Activated CD8-positive, alpha-beta T cell treated with anti-CD3 and anti-CD28 coated beads for 36 hours (primary cell): ENCODE data around the gene CLSTN2. TPM values are rescaled to one million over a fixed set of nuclear protein-coding genes. Genes with fewer than 3 reads are reported as not detected.

Experiments used
- ATAC-seq: fragments of 200-7000 bp; cut with Tn5 transposase; one replicate; pipeline ENCODE4 v1.10.0; 2021; ENCODE audit warnings: mild to moderate bottlenecking, moderate library complexity
- CTCF ChIA-PET: fragments of 350-600 bp; sonication (Branson Sonifier 250); formaldehyde crosslinking; loops from one replicate; lab custom pipeline; 2021; ENCODE audit warnings: antibody characterized with exemption; lab: Charles Lee
- POLR2A ChIA-PET: fragments of 350-600 bp; sonication (Branson Sonifier 250); formaldehyde crosslinking; loops from one replicate; lab custom pipeline; 2021; ENCODE audit warnings: antibody characterized with exemption; lab: Charles Lee
- DNase-seq: peaks from one replicate; pipeline ENCODE4 v3.0.0-alpha.2; 2020
- H3K27ac Mint-ChIP-seq: one replicate; pipeline ENCODE4 v1.8.0; 2021; ENCODE audit warnings: mild to moderate bottlenecking, mixed read lengths
- H3K27me3 Mint-ChIP-seq: one replicate; pipeline ENCODE4 v1.8.0; 2021; ENCODE audit warnings: mixed read lengths
- H3K36me3 Mint-ChIP-seq: one replicate; pipeline ENCODE4 v1.8.0; 2021; ENCODE audit warnings: low read depth, mixed read lengths
- H3K4me1 Mint-ChIP-seq: one replicate; pipeline ENCODE4 v1.8.0; 2021; ENCODE audit warnings: low read depth, mixed read lengths
- H3K4me3 Mint-ChIP-seq: one replicate; pipeline ENCODE4 v1.8.0; 2021; ENCODE audit warnings: mild to moderate bottlenecking, moderate library complexity, mixed read lengths
- H3K9me3 Mint-ChIP-seq: one replicate; pipeline ENCODE4 v1.8.0; 2021; ENCODE audit warnings: mixed read lengths
- CTCF ChIP-seq: fragments of 200-600 bp; IDR thresholded peaks from one replicate; pipeline ENCODE4 v1.8.0; 2022; ENCODE audit warnings: antibody characterized with exemption, mild to moderate bottlenecking
- intact Hi-C: fragments of 100-400 bp; cut with micrococcal nuclease; formaldehyde crosslinking; loops from one replicate; pipeline ENCODE4 v1.10.0; 2022
- total RNA-seq, 2 experiments: library from RNA; stranded (reverse); gene quantifications; one replicate each; pipeline ENCODE4 v1.2.3, GENCODE V29; 2021

The CLSTN2 gene
- total RNA-seq, 2 experiments from 2014 or later, result not detected

GRCh38 chr3:140143367-140144069 lies 208.5 kb downstream of the CLSTN2 start:
- no peak overlapping the region for H3K4me3 Mint-ChIP-seq
- DNase-seq, result no peak
- H3K4me1 Mint-ChIP-seq, result no peaks in the 10 kb centered on the region
- no peaks in the 10 kb centered on the region for H3K36me3 Mint-ChIP-seq
- ATAC-seq, result no peak
- no peak for TF ChIP-seq CTCF
- no peaks in the 10 kb centered on the region for H3K9me3 Mint-ChIP-seq
- no peak overlapping the region for H3K27ac Mint-ChIP-seq
- no peaks in the 10 kb centered on the region for H3K27me3 Mint-ChIP-seq
- intact Hi-C loops, result no loop called here
- CTCF ChIA-PET, result no interaction called here
- POLR2A ChIA-PET, result interaction anchor here (0.6 kb wide), 1 partner anchor 277 kb away, joined by 3 read pairs; no protein-coding TSS in a partner anchor

GRCh38 chr3:140145528-140145927 lies 210.5 kb downstream of the CLSTN2 start:
- H3K4me1 Mint-ChIP-seq, result no peaks in the 10 kb centered on the region
- no peak for TF ChIP-seq CTCF
- ATAC-seq, result no peak
- H3K9me3 Mint-ChIP-seq, result no peaks in the 10 kb centered on the region
- no peak overlapping the region for H3K27ac Mint-ChIP-seq
- H3K36me3 Mint-ChIP-seq, result no peaks in the 10 kb centered on the region
- no peaks in the 10 kb centered on the region for H3K27me3 Mint-ChIP-seq
- no peak overlapping the region for H3K4me3 Mint-ChIP-seq
- no peak for DNase-seq
- ChIA-PET CTCF (no interaction called here), POLR2A (no interaction called here)
- intact Hi-C loops, result no loop called here

GRCh38 chr3:140146668-140147067 lies 211.7 kb downstream of the CLSTN2 start:
- Mint-ChIP-seq H3K4me3 (no peak overlapping the region), H3K9me3 (no peaks in the 10 kb centered on the region), H3K4me1 (no peaks in the 10 kb centered on the region), H3K27ac (no peak overlapping the region), H3K36me3 (no peaks in the 10 kb centered on the region), H3K27me3 (no peaks in the 10 kb centered on the region)
- TF ChIP-seq CTCF, result no peak
- no peak for ATAC-seq
- DNase-seq, result no peak
- POLR2A ChIA-PET, result no interaction called here
- CTCF ChIA-PET, result no interaction called here
- intact Hi-C loops, result no loop called here

GRCh38 chr3:140147965-140148490 lies 213.0 kb downstream of the CLSTN2 start:
- no peaks in the 10 kb centered on the region for H3K27me3 Mint-ChIP-seq
- no peaks in the 10 kb centered on the region for H3K9me3 Mint-ChIP-seq
- ChIA-PET POLR2A (no interaction called here), CTCF (no interaction called here)
- ATAC-seq (no peak), DNase-seq (no peak)
- H3K27ac Mint-ChIP-seq, result no peak overlapping the region
- no peaks in the 10 kb centered on the region for H3K4me1 Mint-ChIP-seq
- intact Hi-C loops, result no loop called here
- no peak for TF ChIP-seq CTCF
- H3K4me3 Mint-ChIP-seq, result no peak overlapping the region
- H3K36me3 Mint-ChIP-seq, result no peaks in the 10 kb centered on the region

- no peak for DNase-seq
- Mint-ChIP-seq H3K9me3 (no peaks in the 10 kb centered on the region), H3K27ac (no peak overlapping the region), H3K4me1 (no peaks in the 10 kb centered on the region), H3K4me3 (no peak overlapping the region), H3K36me3 (no peaks in the 10 kb centered on the region), H3K27me3 (no peaks in the 10 kb centered on the region)
- ATAC-seq, result no peak
- intact Hi-C loops, result no loop called here
- CTCF ChIA-PET, result no interaction called here
- POLR2A ChIA-PET, result interaction anchor here (0.7 kb wide), 1 partner anchor 29 kb away, joined by 3 read pairs; no protein-coding TSS in a partner anchor
- no peak for TF ChIP-seq CTCF
Observed at GRCh38 chr3:140148824-140149390, 213.9 kb downstream of the CLSTN2 start.
